ENCODE measurements around the gene HMCN2.
"Not testable (repeated sequence)": the region's sequence is repeated elsewhere in the genome, so short reads cannot be mapped to it uniquely, and the experiment has no call there.

The HMCN2 gene

DNA sequence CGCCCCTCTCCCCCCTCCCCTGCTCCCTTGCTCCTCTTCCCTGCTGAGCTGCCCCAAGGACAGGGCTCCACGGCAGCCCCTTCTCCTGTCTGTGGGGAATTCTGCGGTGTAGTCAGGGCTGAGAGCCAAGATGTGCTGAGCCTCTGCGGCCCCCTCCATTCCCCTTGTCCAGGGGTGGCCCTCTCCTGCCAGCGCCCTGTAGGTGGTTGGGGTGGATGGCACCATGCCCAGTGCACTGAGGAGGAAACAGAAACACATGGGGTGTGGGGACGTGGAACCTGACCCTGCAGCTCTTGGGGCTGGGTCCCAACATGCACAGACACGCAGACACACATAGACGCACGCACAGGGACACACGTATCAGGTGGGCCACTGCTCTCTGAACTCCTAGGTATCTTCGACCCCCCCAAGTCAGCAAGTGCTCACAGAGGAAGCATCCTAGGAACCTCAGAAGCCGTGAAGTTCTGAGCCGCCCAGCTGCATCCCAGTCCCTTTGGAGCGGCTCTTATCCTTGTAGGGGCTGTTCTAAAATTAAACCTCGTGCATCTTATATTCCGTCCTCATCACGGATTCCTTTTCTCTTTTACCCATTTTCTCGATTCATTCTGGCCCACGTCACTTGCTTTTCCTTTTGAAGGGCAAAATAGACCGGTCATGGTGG, 64.8 kb downstream of the HMCN2 start:
- no peak for DNase-seq (ENCODE audit: low read depth in 2 of 2)

DNA sequence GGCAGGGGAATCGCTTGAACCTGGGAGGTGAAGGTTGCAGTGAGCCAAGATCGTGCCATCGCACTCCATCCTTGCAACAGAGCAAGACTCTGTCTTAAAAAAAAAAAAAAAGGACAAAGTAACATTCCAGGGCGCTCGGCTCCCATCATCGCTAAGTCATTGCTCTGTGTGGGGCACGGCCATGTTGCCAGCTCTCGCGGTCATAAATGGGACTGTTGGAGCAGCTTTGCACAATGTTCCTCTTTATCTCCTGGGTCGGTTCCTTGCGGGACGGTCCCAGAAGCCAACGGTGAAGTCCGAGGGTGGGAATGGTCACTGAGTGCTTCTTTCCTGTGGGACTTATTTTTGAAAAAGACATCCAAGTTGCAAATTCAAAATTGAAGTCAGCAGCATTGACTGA, 65.5 kb downstream of the HMCN2 start:
- DNase-seq (ENCODE audit: low read depth in 2 of 2), result no peak

DNA sequence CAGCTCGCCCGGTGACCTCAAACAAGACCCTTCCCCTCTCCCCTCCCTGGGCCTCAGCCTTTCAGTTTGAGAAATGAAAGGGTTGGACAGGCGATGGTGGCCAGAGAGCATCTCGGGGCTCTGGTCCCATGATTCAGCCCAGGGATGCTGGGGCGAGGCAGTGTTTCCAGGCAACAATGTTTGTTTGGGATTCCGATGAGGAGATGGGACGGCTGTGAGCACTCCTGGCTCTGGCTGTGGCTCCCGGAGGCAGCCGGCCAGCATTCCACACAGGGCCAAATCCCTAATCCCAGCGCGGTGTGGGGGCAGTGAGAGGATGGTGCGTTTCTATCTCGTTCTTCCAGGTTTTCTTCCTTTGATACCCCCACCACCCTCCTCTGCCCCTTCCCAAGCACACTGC, 66.0 kb downstream of the HMCN2 start:
- DNase-seq (ENCODE audit: low read depth in 2 of 2), result no peak

DNA sequence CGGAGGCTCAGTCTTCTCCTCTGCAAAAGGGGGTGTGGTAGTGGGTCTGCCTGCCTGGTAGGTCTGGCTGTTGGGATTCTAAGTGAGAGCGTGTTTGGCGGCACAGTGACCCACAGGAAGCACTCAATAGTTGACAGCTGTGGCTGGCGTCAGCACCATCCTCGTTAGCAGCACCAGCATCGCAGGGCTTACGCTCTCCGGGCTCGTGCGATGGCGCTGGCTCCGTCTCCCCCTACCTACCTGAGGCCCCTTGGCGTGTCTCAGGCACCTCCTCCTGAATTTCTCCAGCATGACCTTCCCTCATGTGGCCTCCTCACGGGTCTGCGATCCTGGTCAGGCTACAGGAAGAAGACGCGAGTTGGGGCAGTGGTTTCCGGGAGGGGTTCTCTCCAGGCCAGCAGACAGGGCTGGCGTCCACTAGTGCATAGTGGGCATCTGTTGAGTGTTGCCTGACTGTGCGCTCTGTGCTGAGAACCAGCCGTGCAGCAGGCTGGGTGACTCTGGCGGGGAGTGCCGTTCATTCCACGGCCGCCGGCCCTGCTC, 66.9 kb downstream of the HMCN2 start:
- no peak for DNase-seq (ENCODE audit: low read depth in 2 of 2)

DNA sequence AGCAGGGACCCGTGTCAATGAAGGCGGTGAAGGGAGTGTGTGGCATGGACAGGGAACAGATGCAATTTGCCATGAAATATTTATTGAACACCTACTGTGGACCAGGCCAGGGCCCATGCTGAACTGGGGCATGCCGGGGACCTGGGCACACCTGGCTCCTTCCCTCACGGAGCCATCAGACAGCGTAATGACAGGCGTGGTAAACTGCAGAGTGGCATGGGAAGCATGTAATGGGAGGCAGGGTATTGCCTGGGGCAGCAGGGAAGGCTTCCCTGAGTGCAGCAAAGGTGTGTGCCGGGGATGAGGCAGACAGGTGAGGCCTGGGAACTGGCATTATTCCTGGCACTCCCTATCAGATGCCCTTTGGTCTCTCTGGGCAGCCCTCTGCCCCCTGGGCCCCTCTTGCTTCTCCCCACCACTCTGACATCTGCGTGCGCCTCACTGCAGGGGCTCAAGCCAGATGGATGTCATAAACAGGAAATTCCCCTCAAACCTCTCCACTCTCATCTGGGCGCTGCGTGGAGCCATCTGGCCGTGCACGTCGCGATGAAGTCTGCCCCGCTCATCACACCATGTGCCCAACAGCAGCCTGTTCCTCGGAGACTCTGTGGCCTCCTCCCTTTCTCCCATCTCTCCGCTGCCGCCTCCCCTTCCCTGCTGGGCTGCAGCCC, 67.6 kb downstream of the HMCN2 start:
- DNase-seq (ENCODE audit: low read depth in 2 of 2), result no peak

DNA sequence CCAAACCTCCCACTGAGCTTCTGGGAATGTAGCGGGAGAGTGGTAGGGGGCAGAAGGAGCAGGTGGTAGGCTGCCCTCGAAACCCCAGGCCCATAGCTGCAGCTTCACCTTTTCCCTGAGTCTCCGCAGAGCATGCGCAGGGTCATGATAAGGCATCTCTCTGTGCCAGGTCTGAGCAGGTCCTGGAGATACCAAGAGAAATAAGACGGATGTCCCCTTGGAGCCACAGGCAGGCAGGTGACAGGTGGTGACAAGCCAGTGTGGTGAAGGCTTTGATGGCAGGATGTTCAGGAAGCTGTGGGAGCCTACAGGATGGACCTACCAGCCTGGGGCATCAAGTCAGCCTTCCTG, 68.1 kb downstream of the HMCN2 start:
- DNase-seq (ENCODE audit: low read depth in 2 of 2), result no peak

DNA sequence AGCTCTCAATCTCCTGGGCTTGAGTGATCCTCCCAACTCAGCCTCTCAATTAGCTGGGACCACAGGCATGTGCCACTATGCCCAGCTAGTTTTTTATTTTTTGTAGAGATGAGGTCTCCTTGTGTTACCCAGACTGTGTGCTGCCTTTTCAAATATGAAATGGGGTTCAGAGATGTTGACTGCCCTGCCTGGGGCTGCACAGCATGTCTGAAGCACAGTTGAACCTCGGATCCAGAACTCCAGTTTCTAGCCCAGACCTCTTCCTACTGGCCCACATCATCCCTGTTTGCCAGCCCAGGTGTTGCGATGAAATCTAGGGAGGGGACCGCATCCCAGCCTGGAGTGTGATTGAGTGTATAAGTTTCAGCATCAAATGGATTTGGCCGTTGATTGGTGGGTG, 69.4 kb downstream of the HMCN2 start:
- DNase-seq (ENCODE audit: low read depth in 2 of 2), result no peak

DNA sequence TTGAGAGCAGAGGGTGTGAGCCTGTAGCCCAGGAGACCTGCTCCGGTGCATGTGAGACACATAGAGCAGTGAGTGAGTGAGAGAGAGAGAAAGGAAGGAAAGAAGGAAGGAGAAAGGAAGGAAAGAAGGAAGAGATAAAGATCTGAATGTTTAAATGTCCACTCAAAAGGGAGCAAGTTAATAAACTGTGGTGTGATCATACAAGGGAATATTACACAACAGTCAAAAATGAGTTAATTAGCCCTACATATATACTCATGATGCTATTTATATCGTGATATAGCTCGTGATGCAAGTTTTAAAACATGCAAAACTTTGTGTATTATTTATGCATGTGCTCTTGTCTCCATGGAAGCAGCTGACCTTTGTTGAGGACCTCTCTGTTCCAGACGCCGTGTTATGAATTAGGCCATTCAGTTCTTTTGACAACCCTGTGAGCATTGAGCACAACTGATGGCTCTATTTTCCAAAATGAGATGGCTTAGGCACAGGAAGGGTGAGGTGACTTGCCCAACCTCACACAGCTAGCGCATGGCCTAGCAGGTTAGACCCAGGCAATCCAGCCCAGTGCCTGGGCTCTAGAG, 70.6 kb downstream of the HMCN2 start:
- no peak for DNase-seq (ENCODE audit: low read depth in 2 of 2)

DNA sequence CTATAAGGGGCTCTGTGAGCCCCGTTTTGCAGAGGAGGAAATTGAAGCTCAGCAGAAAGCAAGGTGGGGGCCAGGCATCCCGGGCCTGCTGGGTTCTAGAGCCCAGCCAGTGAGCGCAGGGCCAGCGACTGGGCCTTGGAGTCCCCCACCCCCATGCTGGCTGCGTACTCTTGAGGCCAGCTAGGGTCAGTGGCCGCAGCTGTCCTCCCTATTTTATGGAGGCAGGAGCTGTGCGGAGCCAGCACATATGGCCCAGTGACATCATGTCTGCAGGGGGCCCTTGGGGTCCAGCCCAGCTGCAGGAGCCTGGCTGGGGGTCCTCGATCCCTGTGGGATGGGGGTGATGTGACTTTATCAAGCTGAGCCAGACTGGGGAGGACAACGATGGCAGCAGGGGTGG, 71.3 kb downstream of the HMCN2 start:
- no peak for DNase-seq (ENCODE audit: low read depth in 2 of 2)

DNA sequence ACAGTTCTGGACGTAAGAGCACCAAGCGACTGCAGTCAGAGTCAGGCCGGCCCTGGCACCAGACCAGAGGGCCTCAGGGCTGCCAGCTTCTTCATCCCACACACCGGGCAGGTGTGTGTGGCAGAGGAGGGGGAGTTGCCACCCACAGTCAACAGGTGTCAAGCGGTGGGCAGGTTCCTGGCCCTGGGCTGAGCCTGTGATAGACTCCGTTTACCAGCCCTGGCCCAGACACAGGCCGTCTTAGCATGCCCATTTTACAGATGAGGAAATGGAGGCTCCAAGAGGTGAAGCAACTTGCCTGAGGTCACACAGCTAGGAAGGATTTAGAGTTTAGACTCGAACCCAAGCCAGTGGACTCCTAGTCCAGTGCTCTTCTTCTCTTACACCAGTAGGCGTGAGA, 71.8 kb downstream of the HMCN2 start:
- no peak for DNase-seq (ENCODE audit: low read depth in 2 of 2)

DNA sequence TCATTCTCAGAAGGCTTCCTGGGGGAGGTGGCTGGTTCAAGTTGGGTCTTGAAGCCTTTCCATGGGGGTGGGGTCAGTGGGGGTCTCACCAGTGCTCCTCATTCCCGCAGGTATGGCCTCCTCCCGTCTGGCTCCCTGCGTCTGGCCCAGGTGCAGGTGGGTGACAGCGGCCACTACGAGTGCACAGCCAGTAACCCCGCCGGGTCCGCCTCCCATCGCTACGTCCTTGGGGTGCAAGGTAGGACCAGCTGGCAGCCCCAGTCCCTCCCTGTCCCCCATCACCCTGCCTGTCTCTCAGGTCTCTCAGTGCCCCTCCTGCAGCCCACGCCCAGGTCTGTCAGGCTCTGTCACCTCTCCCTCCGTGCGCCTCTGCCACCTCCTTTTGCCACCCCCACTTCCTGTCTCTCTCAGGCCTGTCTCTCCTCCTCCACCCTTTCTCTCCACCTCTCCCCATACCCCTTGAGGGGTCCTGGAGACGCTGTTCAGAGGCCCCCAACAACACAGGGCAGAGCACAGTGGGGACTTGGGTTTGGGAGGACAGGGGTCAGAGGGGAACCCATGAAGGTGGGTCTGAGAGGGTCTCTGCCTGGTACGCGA, 72.3 kb downstream of the HMCN2 start:
- no peak for DNase-seq (ENCODE audit: low read depth in 2 of 2)

DNA sequence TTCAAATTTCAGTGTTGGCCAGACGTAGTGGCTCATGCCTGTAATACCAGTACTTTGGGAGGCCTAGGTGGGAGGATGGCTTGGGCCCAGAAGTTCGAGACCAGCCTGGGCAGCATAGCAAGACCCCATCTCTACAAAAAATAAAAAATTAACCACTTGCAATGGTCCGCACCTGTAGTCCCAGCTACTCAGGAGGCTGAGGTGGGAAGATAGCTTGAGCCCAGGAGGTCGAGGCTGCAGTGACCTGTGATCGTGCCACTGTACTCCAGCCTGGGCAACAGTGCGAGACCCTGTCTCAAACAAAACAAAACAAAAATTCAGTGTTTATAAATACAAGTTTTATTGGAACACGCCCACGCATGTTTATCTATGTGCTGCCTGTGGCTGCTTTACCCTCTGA, 73.3 kb downstream of the HMCN2 start:
- DNase-seq (ENCODE audit: low read depth in 2 of 2), result not testable (repeated sequence)

DNA sequence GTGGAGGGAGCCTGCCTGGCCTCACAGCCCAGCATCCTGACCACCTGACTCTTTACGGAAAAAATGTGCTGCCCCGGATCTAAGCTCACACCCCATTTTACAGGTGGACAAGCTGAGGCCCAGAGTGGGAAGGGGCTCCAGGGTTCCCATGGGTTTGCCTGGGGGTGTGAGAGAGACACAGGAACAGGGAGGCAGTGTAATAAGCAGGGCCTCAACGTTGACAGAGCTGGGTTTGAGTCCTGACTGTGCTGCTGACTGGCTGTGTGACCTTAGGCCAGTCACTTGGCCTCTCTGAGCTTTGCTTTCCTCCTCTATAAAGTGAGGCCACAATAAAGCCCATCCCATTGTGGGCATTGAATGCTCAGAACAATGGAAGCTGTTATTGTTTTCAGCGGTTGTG, 73.7 kb downstream of the HMCN2 start:
- no peak for DNase-seq (ENCODE audit: low read depth in 2 of 2)

DNA sequence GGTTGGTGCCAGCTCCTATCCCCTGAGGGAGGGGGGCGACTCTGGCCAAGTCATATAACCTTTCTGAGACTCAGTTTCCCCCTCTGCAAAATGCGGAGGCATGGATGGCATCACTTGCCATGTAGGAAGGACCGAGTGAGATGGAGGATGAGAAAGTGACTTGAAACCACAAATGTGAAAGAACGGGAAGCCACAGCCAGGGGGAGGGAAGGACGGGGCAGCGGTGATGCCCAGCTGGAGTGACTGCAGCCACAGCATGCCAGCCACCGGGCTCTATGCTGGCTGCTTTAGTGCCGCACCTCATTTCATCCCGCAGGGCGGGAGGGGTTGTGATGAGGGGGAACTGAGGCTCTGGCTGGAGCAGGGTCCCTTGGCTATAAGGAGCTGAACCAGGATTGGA, 74.5 kb downstream of the HMCN2 start:
- no peak for DNase-seq (ENCODE audit: low read depth in 2 of 2)

DNA sequence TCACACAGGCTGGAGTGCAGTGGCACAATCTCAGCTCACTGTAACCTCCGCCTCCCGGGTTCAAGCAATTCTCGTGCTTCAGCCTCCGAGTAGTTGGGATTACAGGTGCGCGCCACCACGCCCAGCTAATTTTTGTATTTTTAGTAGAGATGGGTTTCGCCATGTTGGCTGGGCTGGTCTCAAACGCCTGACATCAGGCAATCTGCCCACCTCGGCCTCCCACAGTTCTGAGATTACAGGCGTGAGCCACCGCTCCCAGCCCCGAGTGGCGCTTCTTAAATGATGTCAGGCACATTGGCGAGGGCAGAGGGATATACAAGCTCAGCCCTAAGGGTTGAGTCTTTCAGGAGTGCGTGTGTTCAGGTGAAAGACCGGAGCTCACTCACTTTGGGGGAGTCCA, 75.0 kb downstream of the HMCN2 start:
- not testable (repeated sequence) for DNase-seq (ENCODE audit: low read depth in 2 of 2)

DNA sequence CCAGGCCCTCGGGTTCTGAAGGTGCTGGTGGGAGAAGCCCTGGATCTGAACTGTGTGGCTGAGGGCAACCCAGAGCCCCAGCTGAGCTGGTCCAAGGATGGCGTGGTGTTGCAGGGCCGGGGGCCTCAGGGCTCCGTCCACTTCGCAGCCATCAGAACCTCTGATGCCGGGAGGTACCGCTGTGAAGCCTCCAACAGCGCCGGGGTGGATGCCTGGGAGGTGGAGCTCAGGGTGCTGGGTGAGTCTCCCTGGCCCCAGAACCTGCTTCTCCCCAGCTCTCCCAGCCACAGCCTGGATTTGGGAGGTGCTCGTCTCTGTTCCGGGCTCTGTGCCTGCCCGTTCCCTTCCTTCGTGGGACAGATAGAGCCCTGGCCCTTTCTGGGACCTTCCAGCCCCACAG, 75.6 kb downstream of the HMCN2 start:
- DNase-seq (ENCODE audit: low read depth in 2 of 2), result no peak

DNA sequence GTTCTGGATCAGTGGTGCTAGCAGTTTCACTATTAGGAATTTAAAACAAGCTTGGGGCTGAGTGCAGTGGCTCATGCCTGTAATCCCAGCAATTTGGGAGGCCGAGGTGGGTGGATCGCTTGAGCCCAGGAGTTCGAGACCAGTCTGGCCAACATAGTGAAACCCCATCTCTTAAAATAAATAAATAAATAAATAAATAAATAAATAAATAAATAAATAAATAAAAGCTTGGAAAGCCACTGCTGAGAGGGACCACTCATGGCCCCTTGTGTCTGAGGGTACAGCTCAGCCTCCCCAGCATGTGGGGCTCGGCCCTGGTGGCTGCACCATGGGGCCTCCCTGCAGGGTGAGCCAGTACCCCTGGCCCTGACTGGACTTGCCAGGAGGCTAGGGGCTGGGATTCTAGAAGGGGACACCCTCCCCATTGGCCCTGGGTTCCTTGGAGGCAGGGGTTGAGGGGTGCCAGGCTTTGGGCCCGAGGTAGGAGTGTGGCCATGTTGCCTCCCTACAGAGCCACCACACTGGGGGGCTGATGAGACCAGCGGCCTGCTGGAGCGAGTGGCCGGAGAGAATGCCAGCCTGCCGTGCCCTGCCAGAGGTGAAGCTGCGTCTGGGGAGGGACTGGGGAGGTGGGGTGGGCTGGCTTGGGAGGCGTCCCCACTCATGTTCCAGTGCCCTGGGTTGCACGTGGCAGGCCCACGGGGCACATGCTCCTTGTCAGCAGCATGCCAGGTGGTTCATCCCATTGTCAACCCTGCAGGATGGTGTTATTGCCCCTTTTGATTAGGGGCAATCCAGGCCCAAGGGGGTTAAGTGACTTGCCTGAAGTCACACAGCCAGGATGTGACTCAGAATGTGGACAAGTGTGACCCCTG, 76.5 kb downstream of the HMCN2 start:
- no peak for DNase-seq (ENCODE audit: low read depth in 2 of 2)

DNA sequence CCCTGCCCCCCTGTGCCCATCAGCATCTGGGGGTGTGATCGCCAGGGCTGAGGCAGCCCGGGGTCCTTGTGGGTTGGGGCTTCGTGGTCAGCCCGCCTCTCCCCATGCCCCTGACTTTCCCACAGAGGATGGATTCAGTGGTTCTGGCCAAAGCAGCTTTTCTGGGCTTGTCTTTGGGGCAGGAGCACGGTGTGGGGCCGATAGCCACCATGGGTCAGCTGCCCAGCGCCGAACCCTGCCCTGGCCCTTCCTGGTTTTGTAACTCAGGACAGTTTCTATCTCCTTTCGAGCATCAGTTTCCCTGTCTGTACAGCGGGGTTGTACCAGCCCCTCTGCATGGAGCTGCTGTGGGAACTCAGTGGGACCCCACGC, 77.1 kb downstream of the HMCN2 start:
- no peak for DNase-seq (ENCODE audit: low read depth in 2 of 2)

DNA sequence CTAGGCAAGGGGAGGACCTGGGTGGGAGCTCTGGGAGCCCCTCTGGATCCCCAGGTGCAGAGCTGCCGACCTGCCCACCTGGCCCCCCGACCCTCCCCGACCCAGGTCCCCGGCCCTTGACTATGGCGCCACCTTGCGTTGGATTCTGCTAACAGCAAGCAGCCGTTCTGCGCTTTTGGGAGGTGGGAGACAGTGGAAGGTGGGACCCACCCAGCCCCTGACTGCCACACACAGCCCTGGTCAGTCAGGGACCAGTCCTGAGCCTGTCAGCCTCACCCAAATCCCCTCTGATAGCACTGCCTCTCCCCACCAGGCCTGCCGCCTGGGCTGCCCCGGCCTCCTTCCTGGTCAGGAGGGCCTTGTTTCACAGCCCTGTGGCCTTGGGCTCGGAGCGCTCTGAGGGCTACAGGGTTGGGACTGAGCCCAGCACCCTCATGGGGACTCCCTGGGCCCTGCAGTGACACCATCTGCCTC, 77.9 kb downstream of the HMCN2 start:
- DNase-seq (ENCODE audit: low read depth in 2 of 2), result peak in 1 of 2 experiments; percentile 22

DNA sequence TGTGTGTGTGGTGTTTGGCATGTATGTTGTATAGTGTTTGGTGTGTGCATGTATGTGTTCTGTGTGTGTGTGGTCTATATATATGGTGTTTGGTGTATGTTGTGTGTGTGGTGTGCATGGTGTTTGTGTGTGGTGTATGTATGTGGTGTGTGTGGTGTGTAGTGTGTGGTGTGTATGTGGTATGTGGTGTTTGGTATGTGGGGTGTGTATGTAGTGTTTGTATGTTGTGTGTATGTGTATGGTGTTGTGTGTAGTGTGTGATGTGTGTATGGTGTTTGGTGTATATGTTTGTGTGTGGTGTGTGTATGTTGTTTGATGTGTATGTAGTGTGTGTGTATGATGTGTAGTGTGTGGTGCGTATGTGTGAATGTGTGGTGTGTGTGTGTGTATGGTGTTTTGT, 78.8 kb downstream of the HMCN2 start:
- DNase-seq (ENCODE audit: low read depth in 2 of 2), result no peak

DNA sequence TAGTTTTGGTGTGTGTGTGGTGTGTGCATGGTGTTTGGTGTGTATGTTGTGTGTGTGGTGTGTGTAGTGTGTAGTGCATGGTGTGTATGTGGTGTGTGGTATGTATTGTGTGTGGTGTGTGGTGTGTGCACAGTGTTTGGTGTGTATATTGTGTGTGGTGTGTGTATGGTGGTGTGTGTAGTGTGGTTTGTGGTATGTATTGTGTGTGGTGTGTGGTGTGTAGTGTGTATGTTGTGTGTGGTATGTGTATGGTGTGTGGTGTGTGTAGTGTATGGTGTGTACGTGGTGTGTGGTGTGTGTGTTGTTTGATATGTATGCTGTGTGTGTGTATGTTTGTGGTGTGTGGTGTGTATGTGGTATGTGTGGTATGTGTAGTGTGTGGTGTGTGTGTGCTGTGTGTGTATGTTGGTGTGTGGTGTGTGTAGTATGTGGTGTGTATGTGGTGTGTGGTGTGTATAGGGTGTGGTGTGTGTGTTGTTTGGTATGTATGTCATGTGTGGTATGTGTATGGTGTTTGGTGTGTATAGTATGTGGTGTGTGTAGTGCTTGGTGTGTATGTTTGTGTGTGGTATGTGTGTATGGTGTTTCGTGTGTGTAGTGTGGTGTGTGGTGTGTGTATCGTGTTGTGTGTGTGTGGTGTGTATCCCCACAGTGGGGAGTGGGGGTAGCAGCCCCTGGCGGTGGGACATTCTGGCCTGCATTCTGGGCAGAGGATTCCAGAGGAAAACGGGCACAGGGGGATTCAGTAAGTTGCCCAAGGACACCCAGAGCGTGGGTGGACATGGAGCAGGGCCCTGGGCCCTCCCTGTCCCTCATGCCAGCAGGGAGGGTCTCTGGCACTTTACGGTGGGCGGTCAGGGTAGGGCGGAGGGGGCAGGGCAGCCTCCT, 79.7 kb downstream of the HMCN2 start:
- no peak for DNase-seq (ENCODE audit: low read depth in 2 of 2)

Measured in stimulated activated CD4-positive, alpha-beta T cell treated with anti-CD3 and anti-CD28 coated beads, Interleukin-12 subunit alpha, Interleukin-12 subunit beta, amount 100 ng/mL, for 24 hours (primary cell).